UCSD-AML1 (cell line): Measurements from ENCODE around the gene GNAI3.

Experiments used
- DNase-seq: peaks from one replicate; lab custom pipeline; 2025; ENCODE audit not compliant: unreplicated experiment; lab: John Stamatoyannopoulos, UW

Gene GNAI3

GRCh38 chr1:109622137-109622892 is 73.9 kb downstream of the GNAI3 start:
- no peak for DNase-seq

GRCh38 chr1:109622895-109623294 is 74.5 kb downstream of the GNAI3 start:
- no peak for DNase-seq

GRCh38 chr1:109623601-109624161 is 75.3 kb downstream of the GNAI3 start:
- no peak for DNase-seq

- peak; percentile 36 for DNase-seq
These were observed 76.0 kb downstream of the GNAI3 start for GRCh38 chr1:109624201-109625010.

- DNase-seq: no peak
These were observed 76.8 kb downstream of the GNAI3 start for GRCh38 chr1:109625176-109625575.

GRCh38 chr1:109625601-109626560 is 77.5 kb downstream of the GNAI3 start:
- DNase-seq: no peak

- no peak for DNase-seq
These were observed 78.4 kb downstream of the GNAI3 start for GRCh38 chr1:109626682-109627408.

- no peak for DNase-seq
These were observed 79.4 kb downstream of the GNAI3 start for GRCh38 chr1:109627692-109628399.

- no peak for DNase-seq
These were observed 80.3 kb downstream of the GNAI3 start for GRCh38 chr1:109628540-109629321.

GRCh38 chr1:109629372-109630030 is 81.1 kb downstream of the GNAI3 start:
- DNase-seq: no peak

GRCh38 chr1:109630081-109630897 is 81.9 kb downstream of the GNAI3 start:
- no peak for DNase-seq

- no peak for DNase-seq
These were observed 82.6 kb downstream of the GNAI3 start for GRCh38 chr1:109630898-109631512.

- no peak for DNase-seq
These were observed 83.4 kb downstream of the GNAI3 start for GRCh38 chr1:109631513-109632505.

GRCh38 chr1:109632671-109633346 is 84.4 kb downstream of the GNAI3 start:
- no peak for DNase-seq

- no peak for DNase-seq
These were observed 85.9 kb downstream of the GNAI3 start for GRCh38 chr1:109634292-109634691.
